GM23338 (cell line): ENCODE data around the gene NLRX1. TPM values are rescaled to one million over a fixed set of nuclear protein-coding genes. Genes with fewer than 3 reads are reported as not detected.

ENCODE experiments used
- ATAC-seq: fragments of 200-7000 bp; cut with Tn5 transposase; 3 replicates; pipeline ENCODE4 v1.9.1; 2020
- DNase-seq: peaks from one replicate; pipeline ENCODE4 v3.0.0-alpha.2; 2015; ENCODE audit warnings: low spot score
- H2AFZ ChIP-seq: fragments of 200-600 bp; sonication (generic); 2 replicates; pipeline ENCODE4 v1.8.0; 2016; ENCODE audit warnings: antibody characterized with exemption, mild to moderate bottlenecking, moderate library complexity
- H3F3A ChIP-seq: fragments of 200-600 bp; sonication (generic); replicated peaks from 2 replicates; pipeline ENCODE4 v1.8.0; 2017; ENCODE audit warnings: antibody characterized with exemption, mixed run types, low read depth
- H3K27ac ChIP-seq: fragments of 200-600 bp; sonication (generic); 2 replicates; pipeline ENCODE4 v1.6.1; 2016; ENCODE audit warnings: low read depth
- H3K27me3 ChIP-seq: fragments of 200-600 bp; sonication (generic); 2 replicates; pipeline ENCODE4 v1.8.0; 2016; ENCODE audit warnings: mild to moderate bottlenecking, mixed run types, moderate library complexity; ENCODE audit not compliant: insufficient read depth
- H3K36me3 ChIP-seq: fragments of 200-600 bp; sonication (generic); 2 replicates; pipeline ENCODE4 v1.8.0; 2016; ENCODE audit warnings: mild to moderate bottlenecking; ENCODE audit not compliant: insufficient read depth
- H3K4me1 ChIP-seq: fragments of 200-600 bp; sonication (generic); 2 replicates; pipeline ENCODE4 v1.8.0; 2016; ENCODE audit warnings: mild to moderate bottlenecking, moderate library complexity; ENCODE audit not compliant: insufficient read depth
- H3K4me2 ChIP-seq: fragments of 200-600 bp; sonication (generic); 2 replicates; pipeline ENCODE4 v1.7.1; 2017; ENCODE audit warnings: mixed run types
- H3K4me3 ChIP-seq: fragments of 200-600 bp; sonication (generic); 2 replicates; pipeline ENCODE4 v1.6.1; 2016; ENCODE audit warnings: mixed run types
- H3K79me2 ChIP-seq: fragments of 200-600 bp; sonication (generic); replicated peaks from 2 replicates; pipeline ENCODE4 v1.8.0; 2017; ENCODE audit warnings: mild to moderate bottlenecking; ENCODE audit not compliant: insufficient read depth
- H3K9me2 ChIP-seq: fragments of 200-600 bp; sonication (generic); 2 replicates; pipeline ENCODE4 v1.8.0; 2017; ENCODE audit not compliant: insufficient read depth
- H4K20me1 ChIP-seq: fragments of 200-600 bp; sonication (generic); replicated peaks from 2 replicates; pipeline ENCODE4 v1.8.0; 2017; ENCODE audit warnings: mild to moderate bottlenecking; ENCODE audit not compliant: insufficient read depth
- H3K27ac Mint-ChIP-seq: 2 replicates; pipeline ENCODE4 v1.8.0; 2020; ENCODE audit warnings: inconsistent platforms, mild to moderate bottlenecking, moderate library complexity, mixed read lengths
- H3K27me3 Mint-ChIP-seq: 3 replicates; pipeline ENCODE4 v1.8.0; 2022; ENCODE audit warnings: low read depth, mild to moderate bottlenecking, moderate library complexity, mixed read lengths, inconsistent platforms; ENCODE audit not compliant: insufficient read depth, poor library complexity
- H3K36me3 Mint-ChIP-seq: 3 replicates; pipeline ENCODE4 v1.8.0; 2021; ENCODE audit warnings: low read depth, mild to moderate bottlenecking, inconsistent platforms, moderate library complexity, mixed read lengths
- H3K4me1 Mint-ChIP-seq: 3 replicates; pipeline ENCODE4 v1.8.0; 2020; ENCODE audit warnings: mild to moderate bottlenecking, inconsistent platforms, mixed read lengths
- H3K4me3 Mint-ChIP-seq: 3 replicates; pipeline ENCODE4 v1.8.0; 2021; ENCODE audit warnings: moderate library complexity, mild to moderate bottlenecking, inconsistent platforms, mixed read lengths
- H3K9me3 Mint-ChIP-seq: 3 replicates; pipeline ENCODE4 v1.8.0; 2020; ENCODE audit warnings: moderate library complexity, mild to moderate bottlenecking, inconsistent platforms, mixed read lengths
- CREB1 ChIP-seq: fragments of 250-450 bp; sonication (Bioruptor Pico); IDR thresholded peaks from 2 replicates; pipeline ENCODE4 v1.5.0; 2020; ENCODE audit warnings: low read depth, mild to moderate bottlenecking, moderate library complexity
- EZH2 ChIP-seq: fragments of 200-600 bp; sonication (generic); IDR thresholded peaks from one replicate; pipeline ENCODE4 v1.8.0; 2017; ENCODE audit warnings: antibody characterized with exemption, mild to moderate bottlenecking, low read depth; ENCODE audit not compliant: unreplicated experiment
- EZH2phosphoT487 ChIP-seq: fragments of 200-600 bp; sonication (generic); IDR thresholded peaks from one replicate; pipeline ENCODE4 v1.8.1; 2018; ENCODE audit warnings: antibody characterized with exemption; ENCODE audit not compliant: unreplicated experiment
- JUNB ChIP-seq: IDR thresholded peaks from one replicate; pipeline ENCODE4 v1.6.1; 2016; ENCODE audit warnings: antibody characterized with exemption; ENCODE audit not compliant: unreplicated experiment
- NANOG ChIP-seq: IDR thresholded peaks from 2 replicates; pipeline ENCODE4 v1.6.1; 2016; ENCODE audit warnings: antibody characterized with exemption, borderline replicate concordance
- POLR2AphosphoS5 ChIP-seq: IDR thresholded peaks from 2 replicates; pipeline ENCODE4 v1.6.1; 2016; ENCODE audit warnings: antibody characterized with exemption, low read depth
- STAT1 ChIP-seq: IDR thresholded peaks from one replicate; pipeline ENCODE4 v1.6.1; 2016; ENCODE audit warnings: antibody characterized with exemption; ENCODE audit not compliant: unreplicated experiment
- ZNF114 ChIP-seq: fragments of 250-450 bp; sonication (Bioruptor Pico); IDR thresholded peaks from 2 replicates; pipeline ENCODE4 v1.5.0; 2020; ENCODE audit warnings: mild to moderate bottlenecking, moderate library complexity
- ZNF331 ChIP-seq: fragments of 250-450 bp; sonication (Bioruptor Pico); IDR thresholded peaks from 2 replicates; pipeline ENCODE4 v1.5.0; 2020; ENCODE audit warnings: low read depth, mild to moderate bottlenecking, moderate library complexity
- ZNF462 ChIP-seq: fragments of 250-450 bp; sonication (Bioruptor Pico); IDR thresholded peaks from 2 replicates; pipeline ENCODE4 v1.5.0; 2020; ENCODE audit warnings: mild to moderate bottlenecking, moderate library complexity
- polyA plus RNA-seq: library from polyadenylated mRNA; unstranded; fragments of >200 nt; fragmentation: Nextera tagmentation; extraction: Ambion mirVana; gene quantifications from 2 replicates; pipeline ENCODE4 v1.2.1, GENCODE V29; 2016
- total RNA-seq: library from RNA; depleted of rRNA; stranded (reverse); fragments of >200 nt; shearing (Covaris generic); gene quantifications from 2 replicates; pipeline ENCODE4 v1.2.3, GENCODE V29; 2014
- TF ChIP-seq, protein P1 (sequence below): IDR thresholded peaks from 2 replicates; pipeline ENCODE4 v1.6.1; 2016; ENCODE audit warnings: antibody characterized with exemption
- TF ChIP-seq, protein P2 (sequence below), 2 experiments: fragments of 200-600 bp in 1 of 2; sonication (generic) in 1 of 2; conservative IDR thresholded peaks; 2 replicates each; pipeline versions ENCODE4 v1.5.1 to v1.6.1; 2016 to 2017; ENCODE audit warnings: antibody characterized with exemption in 2 of 2, low read depth in 2 of 2, mild to moderate bottlenecking in 2 of 2, moderate library complexity in 1 of 2
- TF ChIP-seq, protein P3 (sequence below): IDR thresholded peaks from one replicate; pipeline ENCODE4 v1.6.1; 2018; ENCODE audit warnings: antibody characterized with exemption; ENCODE audit not compliant: unreplicated experiment

The NLRX1 gene
- total and polyA plus RNA-seq, 2 experiments from 2014 or later = 2.8 to 13.8 TPM

- H3K9me3 Mint-ChIP-seq = no peaks in the 10 kb centered on the region
- no peaks in the 10 kb centered on the region; the same call in 2 of the 3 replicates for H3K36me3 Mint-ChIP-seq
- DNase-seq (no peak), ATAC-seq (no peak)
- no peaks in the 10 kb centered on the region for H3K4me1 ChIP-seq
- H4K20me1 ChIP-seq = no peaks in the 10 kb centered on the region
- no peak overlapping the region for H3K4me3 ChIP-seq
- H3K27ac Mint-ChIP-seq = no peak overlapping the region
- no peak overlapping the region for H3K4me2 ChIP-seq
- H3K36me3 ChIP-seq = no peaks in the 10 kb centered on the region
- TF ChIP-seq CREB1 (CRISPR knock-in tag) (no peak), ZNF114 (no peak), JUNB (no peak), EZH2phosphoT487 (no peak), ZNF331 (CRISPR knock-in tag) (no peak), POLR2AphosphoS5 (no peak), EZH2 (no peak), NANOG (no peak), STAT1 (no peak), ZNF462 (CRISPR knock-in tag) (no peak)
- TF ChIP-seq, protein P1, sequence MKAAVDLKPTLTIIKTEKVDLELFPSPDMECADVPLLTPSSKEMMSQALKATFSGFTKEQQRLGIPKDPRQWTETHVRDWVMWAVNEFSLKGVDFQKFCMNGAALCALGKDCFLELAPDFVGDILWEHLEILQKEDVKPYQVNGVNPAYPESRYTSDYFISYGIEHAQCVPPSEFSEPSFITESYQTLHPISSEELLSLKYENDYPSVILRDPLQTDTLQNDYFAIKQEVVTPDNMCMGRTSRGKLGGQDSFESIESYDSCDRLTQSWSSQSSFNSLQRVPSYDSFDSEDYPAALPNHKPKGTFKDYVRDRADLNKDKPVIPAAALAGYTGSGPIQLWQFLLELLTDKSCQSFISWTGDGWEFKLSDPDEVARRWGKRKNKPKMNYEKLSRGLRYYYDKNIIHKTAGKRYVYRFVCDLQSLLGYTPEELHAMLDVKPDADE = no peak
- TF ChIP-seq, protein P2, sequence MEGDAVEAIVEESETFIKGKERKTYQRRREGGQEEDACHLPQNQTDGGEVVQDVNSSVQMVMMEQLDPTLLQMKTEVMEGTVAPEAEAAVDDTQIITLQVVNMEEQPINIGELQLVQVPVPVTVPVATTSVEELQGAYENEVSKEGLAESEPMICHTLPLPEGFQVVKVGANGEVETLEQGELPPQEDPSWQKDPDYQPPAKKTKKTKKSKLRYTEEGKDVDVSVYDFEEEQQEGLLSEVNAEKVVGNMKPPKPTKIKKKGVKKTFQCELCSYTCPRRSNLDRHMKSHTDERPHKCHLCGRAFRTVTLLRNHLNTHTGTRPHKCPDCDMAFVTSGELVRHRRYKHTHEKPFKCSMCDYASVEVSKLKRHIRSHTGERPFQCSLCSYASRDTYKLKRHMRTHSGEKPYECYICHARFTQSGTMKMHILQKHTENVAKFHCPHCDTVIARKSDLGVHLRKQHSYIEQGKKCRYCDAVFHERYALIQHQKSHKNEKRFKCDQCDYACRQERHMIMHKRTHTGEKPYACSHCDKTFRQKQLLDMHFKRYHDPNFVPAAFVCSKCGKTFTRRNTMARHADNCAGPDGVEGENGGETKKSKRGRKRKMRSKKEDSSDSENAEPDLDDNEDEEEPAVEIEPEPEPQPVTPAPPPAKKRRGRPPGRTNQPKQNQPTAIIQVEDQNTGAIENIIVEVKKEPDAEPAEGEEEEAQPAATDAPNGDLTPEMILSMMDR (conservative IDR thresholded peaks at IDR 0.05; ENCODE audit: low read depth in 2 of 2) = no peak
- TF ChIP-seq, protein P3, sequence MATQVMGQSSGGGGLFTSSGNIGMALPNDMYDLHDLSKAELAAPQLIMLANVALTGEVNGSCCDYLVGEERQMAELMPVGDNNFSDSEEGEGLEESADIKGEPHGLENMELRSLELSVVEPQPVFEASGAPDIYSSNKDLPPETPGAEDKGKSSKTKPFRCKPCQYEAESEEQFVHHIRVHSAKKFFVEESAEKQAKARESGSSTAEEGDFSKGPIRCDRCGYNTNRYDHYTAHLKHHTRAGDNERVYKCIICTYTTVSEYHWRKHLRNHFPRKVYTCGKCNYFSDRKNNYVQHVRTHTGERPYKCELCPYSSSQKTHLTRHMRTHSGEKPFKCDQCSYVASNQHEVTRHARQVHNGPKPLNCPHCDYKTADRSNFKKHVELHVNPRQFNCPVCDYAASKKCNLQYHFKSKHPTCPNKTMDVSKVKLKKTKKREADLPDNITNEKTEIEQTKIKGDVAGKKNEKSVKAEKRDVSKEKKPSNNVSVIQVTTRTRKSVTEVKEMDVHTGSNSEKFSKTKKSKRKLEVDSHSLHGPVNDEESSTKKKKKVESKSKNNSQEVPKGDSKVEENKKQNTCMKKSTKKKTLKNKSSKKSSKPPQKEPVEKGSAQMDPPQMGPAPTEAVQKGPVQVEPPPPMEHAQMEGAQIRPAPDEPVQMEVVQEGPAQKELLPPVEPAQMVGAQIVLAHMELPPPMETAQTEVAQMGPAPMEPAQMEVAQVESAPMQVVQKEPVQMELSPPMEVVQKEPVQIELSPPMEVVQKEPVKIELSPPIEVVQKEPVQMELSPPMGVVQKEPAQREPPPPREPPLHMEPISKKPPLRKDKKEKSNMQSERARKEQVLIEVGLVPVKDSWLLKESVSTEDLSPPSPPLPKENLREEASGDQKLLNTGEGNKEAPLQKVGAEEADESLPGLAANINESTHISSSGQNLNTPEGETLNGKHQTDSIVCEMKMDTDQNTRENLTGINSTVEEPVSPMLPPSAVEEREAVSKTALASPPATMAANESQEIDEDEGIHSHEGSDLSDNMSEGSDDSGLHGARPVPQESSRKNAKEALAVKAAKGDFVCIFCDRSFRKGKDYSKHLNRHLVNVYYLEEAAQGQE = no peak
- H3K27me3 ChIP-seq = no peaks in the 10 kb centered on the region
- H3K4me3 Mint-ChIP-seq = no peak overlapping the region
- H3K79me2 ChIP-seq = no peaks in the 10 kb centered on the region
- peaks cover 8% of the 10 kb centered on the region for H3K4me1 Mint-ChIP-seq
- H3K9me2 ChIP-seq = no peaks in the 10 kb centered on the region
- H3K27ac ChIP-seq = no peak overlapping the region
- H2AFZ ChIP-seq = no peak overlapping the region
- no peaks in the 10 kb centered on the region for H3F3A ChIP-seq
- peaks cover 13% of the 10 kb centered on the region for H3K27me3 Mint-ChIP-seq
These were observed 10.1 kb upstream of the NLRX1 start for GRCh38 chr11:119158467-119158866.
